Left lung (tissue), 10 donors: ENCODE data around the gene FER. TPM values are rescaled to one million over a fixed set of nuclear protein-coding genes. Genes with fewer than 3 reads are reported as not detected.

ENCODE experiments used
- ATAC-seq: fragments of 200-7000 bp; cut with Tn5 transposase; one replicate; pipeline ENCODE4 v1.9.1; 2020; ENCODE audit warnings: moderate library complexity
- DNase-seq, 4 donors: peaks; one replicate each; pipeline ENCODE4 v3.0.0-alpha.2; 2013 to 2020
- H3K27ac ChIP-seq, 2 donors: fragments of 200-600 bp; sonication (generic) in 1 of 2; one replicate each; pipeline versions ENCODE4 v1.5.0 to v1.8.0; 2020 to 2021
- H3K27me3 ChIP-seq, 2 donors: fragments of 200-600 bp; sonication (generic) in 1 of 2; one replicate each; pipeline versions ENCODE4 v1.5.0 to v1.8.0; 2020 to 2021
- H3K36me3 ChIP-seq, 2 donors: fragments of 200-600 bp; sonication (generic) in 1 of 2; one replicate each; pipeline versions ENCODE4 v1.5.0 to v1.8.0; 2020 to 2021
- H3K4me1 ChIP-seq, 2 donors: fragments of 200-600 bp; one replicate each; pipeline ENCODE4 v1.8.0; 2021
- H3K4me3 ChIP-seq, 2 donors: fragments of 200-600 bp; sonication (generic) in 1 of 2; one replicate each; pipeline versions ENCODE4 v1.5.0 to v1.8.0; 2020 to 2021; ENCODE audit warnings: mild to moderate bottlenecking in 1 of 2
- H3K9me3 ChIP-seq, 2 donors: fragments of 200-600 bp; sonication (generic) in 1 of 2; one replicate each; pipeline versions ENCODE4 v1.5.0 to v1.8.0; 2020 to 2021
- intact Hi-C, 2 donors: fragments of 100-400 bp; cut with DNase I; formaldehyde crosslinking; loops; one replicate each; pipeline versions ENCODE4 v1.11.2 to v1.14.2; 2022
- polyA plus RNA-seq, 6 donors: library from polyadenylated mRNA; unstranded; fragments of 120-200 nt; gene quantifications; one replicate each; pipeline ENCODE4 v1.2.1, GENCODE V29; 2013; ENCODE audit not compliant: insufficient read length in 6 of 6
- total RNA-seq, 2 donors: library from RNA; stranded (reverse); fragmentation: NEBNext Ultra II Directional; extraction: Animal tissue kit (Norgen Biotek cat#: 25700); gene quantifications; one replicate each; pipeline ENCODE4 v1.2.1, GENCODE V29; 2021
- TF ChIP-seq, protein P1 (sequence below), 2 donors: fragments of 200-600 bp; sonication (generic) in 1 of 2; IDR thresholded peaks; one replicate each; pipeline versions ENCODE4 v1.5.0 to v1.8.0; 2021; ENCODE audit warnings: antibody characterized with exemption in 2 of 2
- donor health status: DM: no; HTN: yes; CAD: no.
- donor health status: DM: no; HTN: no; CAD: no.

Gene FER
- total and polyA plus RNA-seq, 8 donors, result 16.6 to 27.0 (median 19.4) TPM

- DNase-seq, result no peak
- intact Hi-C loops, result no loop called here
- Histone ChIP-seq H3K4me1 (no peaks in the 10 kb centered on the region), H3K27me3 (no peaks in the 10 kb centered on the region), H3K9me3 (no peaks in the 10 kb centered on the region), H3K4me3 (no peak overlapping the region), H3K36me3 (no peaks in the 10 kb centered on the region), H3K27ac (no peak overlapping the region)
- TF ChIP-seq, protein P1, sequence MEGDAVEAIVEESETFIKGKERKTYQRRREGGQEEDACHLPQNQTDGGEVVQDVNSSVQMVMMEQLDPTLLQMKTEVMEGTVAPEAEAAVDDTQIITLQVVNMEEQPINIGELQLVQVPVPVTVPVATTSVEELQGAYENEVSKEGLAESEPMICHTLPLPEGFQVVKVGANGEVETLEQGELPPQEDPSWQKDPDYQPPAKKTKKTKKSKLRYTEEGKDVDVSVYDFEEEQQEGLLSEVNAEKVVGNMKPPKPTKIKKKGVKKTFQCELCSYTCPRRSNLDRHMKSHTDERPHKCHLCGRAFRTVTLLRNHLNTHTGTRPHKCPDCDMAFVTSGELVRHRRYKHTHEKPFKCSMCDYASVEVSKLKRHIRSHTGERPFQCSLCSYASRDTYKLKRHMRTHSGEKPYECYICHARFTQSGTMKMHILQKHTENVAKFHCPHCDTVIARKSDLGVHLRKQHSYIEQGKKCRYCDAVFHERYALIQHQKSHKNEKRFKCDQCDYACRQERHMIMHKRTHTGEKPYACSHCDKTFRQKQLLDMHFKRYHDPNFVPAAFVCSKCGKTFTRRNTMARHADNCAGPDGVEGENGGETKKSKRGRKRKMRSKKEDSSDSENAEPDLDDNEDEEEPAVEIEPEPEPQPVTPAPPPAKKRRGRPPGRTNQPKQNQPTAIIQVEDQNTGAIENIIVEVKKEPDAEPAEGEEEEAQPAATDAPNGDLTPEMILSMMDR (IDR thresholded peaks at IDR 0.05), result no peak
- no peak for ATAC-seq
Measured at GRCh38 chr5:108707141-108707540, 40.6 kb upstream of the FER start.

GRCh38 chr5:108711898-108712297 lies 35.8 kb upstream of the FER start:
- intact Hi-C loops, result no loop called here
- H3K36me3 ChIP-seq, result no peaks in the 10 kb centered on the region
- ATAC-seq (no peak), DNase-seq (no peak)
- H3K27me3 ChIP-seq, result no peaks in the 10 kb centered on the region
- TF ChIP-seq, protein P1 (IDR thresholded peaks at IDR 0.05), result no peak
- no peak overlapping the region for H3K4me3 ChIP-seq
- no peaks in the 10 kb centered on the region for H3K9me3 ChIP-seq
- no peak overlapping the region for H3K27ac ChIP-seq
- H3K4me1 ChIP-seq, result no peaks in the 10 kb centered on the region

GRCh38 chr5:108715408-108715807 lies 32.3 kb upstream of the FER start:
- no peak for DNase-seq
- ATAC-seq, result no peak
- Histone ChIP-seq H3K9me3 (no peaks in the 10 kb centered on the region), H3K27me3 (no peaks in the 10 kb centered on the region), H3K4me3 (no peak overlapping the region), H3K36me3 (no peaks in the 10 kb centered on the region), H3K4me1 (peaks cover 0 to 8% of the 10 kb centered on the region in 2 donors), H3K27ac (no peak overlapping the region)
- intact Hi-C loops, result no loop called here
- TF ChIP-seq, protein P1 (IDR thresholded peaks at IDR 0.05), result no peak

DNA sequence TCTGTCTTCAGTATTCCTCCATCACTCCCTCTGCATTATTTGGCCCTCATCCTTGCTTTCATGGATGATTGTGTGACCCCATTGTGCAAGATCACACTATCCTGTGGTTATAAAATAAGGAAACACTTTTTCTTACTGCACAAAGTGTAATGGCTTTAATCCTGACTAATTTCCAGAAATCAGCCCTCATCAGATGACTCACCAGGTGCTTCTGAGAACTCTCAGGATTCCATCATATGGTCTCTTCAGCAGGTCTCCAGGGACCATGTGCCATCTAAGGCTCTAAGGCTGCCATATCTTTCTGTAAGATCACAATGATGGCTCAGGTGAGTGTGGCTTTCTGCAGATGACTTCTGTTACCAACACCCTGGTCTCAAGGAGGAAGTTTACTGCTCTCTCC lies 27.3 kb upstream of the FER start:
- ATAC-seq (no peak), DNase-seq (no peak)
- no peak overlapping the region for H3K27ac ChIP-seq
- H3K36me3 ChIP-seq, result no peaks in the 10 kb centered on the region
- H3K4me3 ChIP-seq, result no peak overlapping the region
- TF ChIP-seq, protein P1 (IDR thresholded peaks at IDR 0.05), result no peak
- no peaks in the 10 kb centered on the region for H3K9me3 ChIP-seq
- peaks cover 0 to 8% of the 10 kb centered on the region in 2 donors for H3K4me1 ChIP-seq
- intact Hi-C loops, result no loop called here
- H3K27me3 ChIP-seq, result no peaks in the 10 kb centered on the region

DNA sequence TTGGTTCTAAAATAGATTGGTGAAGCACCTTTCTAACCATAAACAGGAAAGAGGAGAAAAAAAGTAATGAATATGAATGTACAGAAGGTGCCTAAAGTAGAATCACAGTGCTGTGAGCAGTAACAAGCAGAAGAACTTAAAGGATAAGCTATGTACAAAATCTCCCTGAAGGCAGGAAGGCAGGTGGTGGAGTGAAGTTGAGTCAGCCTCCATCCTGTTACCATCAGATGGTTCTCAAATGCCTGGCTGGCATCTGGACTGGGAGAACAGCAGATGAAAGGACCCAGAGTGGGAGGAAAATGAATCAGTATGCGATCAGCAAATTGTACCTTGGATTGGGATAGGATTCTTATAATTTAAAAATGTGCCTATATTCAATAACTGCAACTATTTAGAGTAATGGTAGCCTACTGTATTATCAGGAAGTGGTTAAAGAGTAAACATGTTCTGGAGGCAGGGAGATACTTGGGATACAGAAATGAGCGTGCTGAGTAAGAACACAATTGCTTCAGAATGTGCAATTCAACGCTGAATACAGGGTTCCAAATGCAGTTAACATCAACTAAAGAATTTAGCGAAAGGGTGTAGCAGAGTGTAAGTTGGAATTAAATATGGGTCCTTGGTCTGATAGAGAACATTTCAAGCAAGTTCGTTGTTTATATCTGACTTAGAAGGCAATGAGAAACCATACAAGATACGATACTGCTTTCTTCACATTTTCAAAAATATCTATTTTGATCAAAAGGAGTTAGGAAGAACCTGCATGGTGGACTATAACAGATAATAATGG lies 21.1 kb upstream of the FER start:
- no peak for DNase-seq
- ATAC-seq, result no peak
- TF ChIP-seq, protein P1 (IDR thresholded peaks at IDR 0.05), result no peak
- H3K9me3 ChIP-seq, result no peaks in the 10 kb centered on the region
- H3K36me3 ChIP-seq, result no peaks in the 10 kb centered on the region
- H3K4me1 ChIP-seq, result peaks cover 0 to 22% of the 10 kb centered on the region in 2 donors
- peak overlapping the region; percentile 94 to 96 for H3K27ac ChIP-seq
- H3K27me3 ChIP-seq, result no peaks in the 10 kb centered on the region
- intact Hi-C loops, result no loop called here
- H3K4me3 ChIP-seq, result peak overlapping the region; percentile 58 to 80
